Neural cell (in vitro differentiated cells): ENCODE results near the gene AIFM2. TPM values are rescaled to one million over a fixed set of nuclear protein-coding genes. Genes with fewer than 3 reads are reported as not detected.

Experiments used
- H2AFZ ChIP-seq: fragments of 200-600, 300-800 bp; sonication (generic), shearing (Covaris generic); 2 replicates; pipeline ENCODE4 v1.6.0; 2014; ENCODE audit warnings: low read depth, mild to moderate bottlenecking, antibody characterized with exemption, low read length, moderate library complexity
- H3F3A ChIP-seq: fragments of 200-600 bp; shearing (Covaris generic); 2 replicates; pipeline ENCODE4 v1.6.1; 2016; ENCODE audit warnings: mild to moderate bottlenecking, moderate library complexity, mixed read lengths, antibody characterized with exemption, low read length; ENCODE audit not compliant: insufficient read depth, poor library complexity, severe bottlenecking
- H3K27ac ChIP-seq: fragments of 200-600, 300-800 bp; sonication (generic), shearing (Covaris generic); 2 replicates; pipeline ENCODE4 v1.5.1; 2014; ENCODE audit warnings: mild to moderate bottlenecking, low read length, moderate library complexity
- H3K27me3 ChIP-seq: fragments of 300-800, 200-600 bp; sonication (generic), shearing (Covaris generic); 2 replicates; pipeline ENCODE4 v1.6.0; 2014; ENCODE audit warnings: mild to moderate bottlenecking, low read depth, low read length, moderate library complexity; ENCODE audit not compliant: insufficient read depth
- H3K36me3 ChIP-seq: fragments of 300-800, 200-600 bp; sonication (generic), shearing (Covaris generic); 2 replicates; pipeline ENCODE4 v1.5.1; 2014; ENCODE audit warnings: mild to moderate bottlenecking, antibody characterized with exemption, low read length, moderate library complexity; ENCODE audit not compliant: insufficient read depth
- H3K4me2 ChIP-seq: fragments of 300-800, 200-600 bp; sonication (generic), shearing (Covaris generic); 2 replicates; pipeline ENCODE4 v1.6.0; 2014; ENCODE audit warnings: mild to moderate bottlenecking, low read length
- H3K4me3 ChIP-seq: fragments of 300-800, 200-600 bp; sonication (generic), shearing (Covaris generic); 2 replicates; pipeline ENCODE4 v1.5.1; 2014; ENCODE audit warnings: mild to moderate bottlenecking, low read length, moderate library complexity
- H3K79me2 ChIP-seq: fragments of 200-600 bp; shearing (Covaris generic); replicated peaks from 2 replicates; pipeline ENCODE4 v1.6.0; 2014; ENCODE audit warnings: mild to moderate bottlenecking, low read length, moderate library complexity; ENCODE audit not compliant: insufficient read depth
- H3K9ac ChIP-seq: fragments of 300-800, 200-600 bp; sonication (generic), shearing (Covaris generic); 2 replicates; pipeline ENCODE4 v1.6.1; 2016; ENCODE audit warnings: mild to moderate bottlenecking, low read length, mixed read lengths
- H3K9me2 ChIP-seq: fragments of 200-600 bp; shearing (Covaris generic); 2 replicates; pipeline ENCODE4 v1.6.1; 2016; ENCODE audit warnings: mild to moderate bottlenecking, low read length, mixed read lengths; ENCODE audit not compliant: insufficient read depth
- H3K9me3 ChIP-seq: fragments of 200-600, 300-800 bp; sonication (generic), shearing (Covaris generic); 2 replicates; pipeline ENCODE4 v1.6.1; 2016; ENCODE audit warnings: mild to moderate bottlenecking, mixed run types, low read length, moderate library complexity, mixed read lengths
- H4K20me1 ChIP-seq: fragments of 200-600 bp; shearing (Covaris generic); 2 replicates; pipeline ENCODE4 v1.6.1; 2016; ENCODE audit warnings: mild to moderate bottlenecking, mixed run types; ENCODE audit not compliant: insufficient read depth
- CTCF ChIP-seq: fragments of 450-650 bp; IDR thresholded peaks from 2 replicates; pipeline ENCODE4 v1.5.1; 2014; ENCODE audit warnings: antibody characterized with exemption, mild to moderate bottlenecking, moderate library complexity; ENCODE audit not compliant: poor library complexity, severe bottlenecking
- EP300 ChIP-seq: fragments of 450-650 bp; conservative IDR thresholded peaks from 2 replicates; pipeline ENCODE4 v1.6.1; 2014; ENCODE audit warnings: antibody characterized with exemption, mild to moderate bottlenecking, moderate library complexity; ENCODE audit not compliant: poor library complexity, severe bottlenecking
- EZH2 ChIP-seq: fragments of 200-600, 300-800 bp; shearing (Covaris generic), sonication (generic); IDR thresholded peaks from 2 replicates; pipeline ENCODE4 v1.6.1; 2014; ENCODE audit warnings: antibody characterized with exemption, low read length, borderline replicate concordance, mild to moderate bottlenecking; ENCODE audit not compliant: insufficient read depth, poor library complexity, severe bottlenecking
- MXI1 ChIP-seq: fragments of 450-650 bp; conservative IDR thresholded peaks from 2 replicates; pipeline ENCODE4 v1.6.1; 2014; ENCODE audit warnings: antibody characterized with exemption, mild to moderate bottlenecking; ENCODE audit not compliant: poor library complexity, severe bottlenecking
- POLR2AphosphoS5 ChIP-seq: IDR thresholded peaks from 2 replicates; pipeline ENCODE4 v1.6.1; 2012
- RAD21 ChIP-seq: fragments of 450-650 bp; conservative IDR thresholded peaks from 2 replicates; pipeline ENCODE4 v1.6.1; 2014; ENCODE audit warnings: antibody characterized with exemption, mild to moderate bottlenecking, moderate library complexity
- REST ChIP-seq: IDR thresholded peaks from 2 replicates; pipeline ENCODE4 v1.6.1; 2012; ENCODE audit warnings: borderline replicate concordance
- SMC3 ChIP-seq: fragments of 450-650 bp; conservative IDR thresholded peaks from 2 replicates; pipeline ENCODE4 v1.6.1; 2014; ENCODE audit warnings: antibody characterized with exemption, mild to moderate bottlenecking, moderate library complexity; ENCODE audit not compliant: poor library complexity
- TAF1 ChIP-seq: IDR thresholded peaks from 2 replicates; pipeline ENCODE4 v1.6.1; 2012; ENCODE audit warnings: low read depth
- polyA plus RNA-seq: library from polyadenylated mRNA; depleted of rRNA; stranded (reverse); fragments of >200 nt; gene quantifications from 2 replicates; pipeline ENCODE4 v1.2.3, GENCODE V29; 2014

AIFM2 gene
- polyA plus RNA-seq, 1 donor from 2014 or later, result 0.78 TPM

GRCh38 chr10:70137135-70137534, 4.5 kb upstream of the AIFM2 start:
- TF ChIP-seq RAD21, result no peak
- TF ChIP-seq TAF1, result no peak
- TF ChIP-seq SMC3, result no peak
- TF ChIP-seq MXI1, result no peak
- no peak for TF ChIP-seq EZH2
- no peak for TF ChIP-seq POLR2AphosphoS5
- TF ChIP-seq REST, result no peak
- TF ChIP-seq EP300, result no peak
- TF ChIP-seq CTCF, result no peak
- H2AFZ ChIP-seq, result no peak overlapping the region
- no peaks in the 10 kb centered on the region for H3K36me3 ChIP-seq
- H3K79me2 ChIP-seq, result no peaks in the 10 kb centered on the region
- H3K9ac ChIP-seq, result no peak overlapping the region
- H3F3A ChIP-seq, result no peaks in the 10 kb centered on the region
- H3K9me2 ChIP-seq, result no peaks in the 10 kb centered on the region
- no peaks in the 10 kb centered on the region for H3K9me3 ChIP-seq
- H3K4me2 ChIP-seq, result no peak overlapping the region
- H3K27ac ChIP-seq, result no peak overlapping the region
- H3K4me3 ChIP-seq, result no peak overlapping the region
- H4K20me1 ChIP-seq, result no peaks in the 10 kb centered on the region
- peaks cover 13% of the 10 kb centered on the region for H3K27me3 ChIP-seq

GRCh38 chr10:70135684-70136083, 3.1 kb upstream of the AIFM2 start:
- TF ChIP-seq MXI1 (no peak), RAD21 (no peak), POLR2AphosphoS5 (no peak), REST (no peak), CTCF (no peak), TAF1 (no peak), SMC3 (no peak), EP300 (no peak), EZH2 (no peak)
- Histone ChIP-seq H2AFZ (no peak overlapping the region), H3K9me3 (no peaks in the 10 kb centered on the region), H3K4me2 (no peak overlapping the region), H3K36me3 (no peaks in the 10 kb centered on the region), H3K4me3 (no peak overlapping the region), H3K9me2 (no peaks in the 10 kb centered on the region), H3K27me3 (peaks cover 26% of the 10 kb centered on the region), H3K9ac (no peak overlapping the region), H3K27ac (no peak overlapping the region), H4K20me1 (no peaks in the 10 kb centered on the region), H3K79me2 (no peaks in the 10 kb centered on the region), H3F3A (no peaks in the 10 kb centered on the region)
